GM12873 (cell line): ENCODE results near the gene CREB3.

Experiments used
- TF ChIP-seq, protein P1 (sequence below): IDR thresholded peaks from 2 replicates; pipeline ENCODE4 v1.5.1; 2012; ENCODE audit warnings: low read depth, mild to moderate bottlenecking, moderate library complexity, low read length, control low read depth; ENCODE audit not compliant: insufficient read depth; ENCODE audit errors: missing control alignments

Gene CREB3

DNA sequence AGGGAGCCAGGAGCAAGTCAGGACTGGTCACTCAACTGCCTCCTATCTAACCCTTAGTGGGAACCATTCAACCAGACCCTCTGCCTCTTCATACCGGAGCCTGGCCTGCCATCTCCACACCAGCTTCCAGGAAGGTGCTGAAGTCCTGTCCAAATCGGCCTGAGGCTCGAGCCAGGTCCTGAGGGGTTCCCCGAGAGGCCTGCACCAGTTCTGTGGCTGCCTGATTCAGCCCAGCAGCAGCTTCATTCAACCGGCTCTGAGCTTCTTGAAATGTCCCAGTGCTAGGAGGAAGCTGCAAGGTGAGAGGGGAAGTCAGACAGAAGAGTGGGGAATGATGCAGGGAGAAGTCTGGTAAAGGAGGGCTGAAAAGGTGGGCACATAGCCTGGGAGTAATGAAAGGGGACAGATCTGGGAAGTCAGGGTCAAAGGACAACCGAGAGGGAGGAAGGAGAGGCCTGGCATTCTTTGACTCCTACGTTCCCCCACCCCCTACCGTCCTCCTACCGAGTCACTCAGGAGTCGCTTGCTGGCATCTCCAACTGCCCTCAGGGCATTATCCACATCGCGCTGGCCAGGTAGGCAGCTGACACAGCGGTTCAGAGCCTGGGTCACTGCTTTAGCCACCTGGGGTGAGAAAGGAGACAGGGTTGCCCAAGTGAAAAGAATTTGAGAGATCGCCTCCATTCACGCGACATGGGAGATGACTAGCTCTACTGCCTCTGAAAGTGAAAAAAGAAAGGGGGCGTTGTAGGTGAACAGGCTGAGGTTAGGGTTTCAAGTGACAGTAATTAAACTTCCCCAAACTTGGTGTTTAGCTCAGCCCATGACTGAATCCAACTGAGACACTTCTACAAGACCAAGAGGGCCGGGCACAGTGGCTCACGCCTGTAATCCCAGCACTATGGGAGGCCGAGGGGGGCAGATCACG is 20.7 kb upstream of the CREB3 start:
- TF ChIP-seq, protein P1, sequence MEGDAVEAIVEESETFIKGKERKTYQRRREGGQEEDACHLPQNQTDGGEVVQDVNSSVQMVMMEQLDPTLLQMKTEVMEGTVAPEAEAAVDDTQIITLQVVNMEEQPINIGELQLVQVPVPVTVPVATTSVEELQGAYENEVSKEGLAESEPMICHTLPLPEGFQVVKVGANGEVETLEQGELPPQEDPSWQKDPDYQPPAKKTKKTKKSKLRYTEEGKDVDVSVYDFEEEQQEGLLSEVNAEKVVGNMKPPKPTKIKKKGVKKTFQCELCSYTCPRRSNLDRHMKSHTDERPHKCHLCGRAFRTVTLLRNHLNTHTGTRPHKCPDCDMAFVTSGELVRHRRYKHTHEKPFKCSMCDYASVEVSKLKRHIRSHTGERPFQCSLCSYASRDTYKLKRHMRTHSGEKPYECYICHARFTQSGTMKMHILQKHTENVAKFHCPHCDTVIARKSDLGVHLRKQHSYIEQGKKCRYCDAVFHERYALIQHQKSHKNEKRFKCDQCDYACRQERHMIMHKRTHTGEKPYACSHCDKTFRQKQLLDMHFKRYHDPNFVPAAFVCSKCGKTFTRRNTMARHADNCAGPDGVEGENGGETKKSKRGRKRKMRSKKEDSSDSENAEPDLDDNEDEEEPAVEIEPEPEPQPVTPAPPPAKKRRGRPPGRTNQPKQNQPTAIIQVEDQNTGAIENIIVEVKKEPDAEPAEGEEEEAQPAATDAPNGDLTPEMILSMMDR: no peak

DNA sequence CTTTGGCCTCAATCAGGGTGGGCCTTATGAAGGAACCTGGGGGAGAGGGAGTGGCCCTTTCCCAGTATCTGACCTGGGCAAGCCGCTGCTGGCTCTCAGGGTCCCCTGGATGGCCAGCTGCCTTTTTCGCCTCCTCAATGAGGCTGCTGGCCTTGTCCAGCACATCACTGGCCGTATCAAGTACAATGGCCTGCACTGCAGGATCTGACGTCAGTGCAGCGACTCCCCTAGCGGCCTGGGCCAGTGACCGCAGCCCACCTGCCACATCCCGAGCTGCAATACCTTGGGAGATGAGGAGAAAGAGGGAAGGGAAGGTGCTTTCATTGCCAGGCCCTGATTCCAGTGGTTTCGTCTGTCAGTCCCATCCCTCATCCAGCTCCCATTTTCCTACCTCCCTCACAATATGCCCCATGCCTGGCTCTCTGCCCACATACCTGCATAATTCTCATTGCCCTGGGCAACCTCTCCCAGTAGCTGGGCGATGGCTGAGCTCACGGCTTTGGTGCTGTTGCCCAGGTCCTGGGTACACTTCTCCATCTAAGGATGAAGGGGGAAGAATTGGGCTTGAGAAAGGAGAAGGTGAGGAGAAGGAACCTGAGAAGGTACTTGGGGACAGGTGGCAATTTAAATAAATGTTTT is 19.6 kb upstream of the CREB3 start:
- TF ChIP-seq, protein P1: no peak

DNA sequence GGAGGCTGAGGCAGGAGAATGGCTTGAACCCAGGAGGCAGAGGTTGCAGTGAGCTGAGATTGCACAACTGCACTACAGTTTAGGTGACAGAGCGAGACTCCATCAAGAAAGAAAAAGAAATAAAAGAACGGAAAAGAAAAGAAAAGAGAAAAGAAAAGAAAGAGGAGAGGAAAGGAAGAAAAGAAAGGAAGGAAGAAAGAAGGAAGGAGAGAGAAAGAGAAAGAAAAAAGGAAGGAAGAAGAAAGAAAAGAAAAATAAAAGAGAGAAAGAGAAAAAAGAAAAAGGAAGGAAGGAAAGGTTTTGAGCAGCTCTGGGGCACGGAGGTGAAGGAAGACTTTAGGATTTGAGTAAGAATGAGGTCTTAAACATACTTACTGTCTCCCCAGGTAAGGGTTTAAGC is 18.9 kb upstream of the CREB3 start:
- TF ChIP-seq, protein P1: no peak

DNA sequence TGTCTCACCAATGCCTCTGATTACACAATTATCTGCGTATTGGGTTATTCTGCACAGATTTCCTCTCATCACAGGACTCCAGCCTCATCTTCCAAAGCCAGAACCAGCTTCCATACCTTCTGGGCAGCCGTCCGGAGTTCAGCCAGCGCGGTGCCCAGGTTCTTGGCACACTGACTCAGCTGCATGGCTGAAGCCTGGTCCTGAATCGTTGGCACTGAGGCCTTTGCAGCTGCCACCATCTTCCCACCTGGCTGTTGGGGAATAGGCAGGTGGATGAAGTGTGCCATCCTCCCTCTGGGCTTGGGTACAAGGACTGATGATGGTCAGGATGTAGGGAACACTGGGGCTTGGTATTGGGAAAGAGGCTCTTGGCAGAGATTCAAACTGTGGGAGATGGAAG is 18.3 kb upstream of the CREB3 start:
- TF ChIP-seq, protein P1: no peak

DNA sequence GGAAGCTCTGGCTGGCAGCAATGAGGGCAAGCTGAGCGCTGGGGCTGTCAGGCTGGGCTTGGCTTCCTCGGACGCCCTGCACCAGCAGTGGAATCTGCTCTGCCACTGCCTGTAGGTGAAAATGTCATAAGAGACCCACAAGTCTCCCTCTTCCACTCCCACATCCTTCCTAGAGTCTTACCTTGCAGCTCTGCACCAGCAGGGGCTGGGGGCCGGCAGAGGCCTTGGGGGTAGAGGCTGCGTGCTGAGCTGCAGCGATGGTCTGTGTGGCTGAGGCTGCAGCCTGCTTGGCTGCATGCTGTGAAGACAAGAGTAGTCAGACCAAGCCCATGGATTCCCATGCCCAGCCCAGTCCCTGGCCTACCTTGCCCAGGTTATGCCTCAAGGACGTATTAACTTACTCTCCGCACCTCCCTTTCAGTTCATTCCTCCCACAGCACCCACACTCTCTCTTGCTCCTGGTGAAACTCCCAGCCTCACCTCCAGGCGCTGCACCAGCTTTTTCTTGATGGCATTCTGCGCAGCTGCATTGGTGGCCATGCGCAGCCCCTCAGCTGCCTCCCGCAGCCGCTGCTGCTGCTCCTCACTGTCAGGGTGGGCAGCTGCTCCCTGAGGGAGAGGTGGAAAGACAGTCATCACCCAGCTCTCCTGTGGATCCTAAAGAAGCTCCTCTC is 17.8 kb upstream of the CREB3 start:
- TF ChIP-seq, protein P1: no peak

DNA sequence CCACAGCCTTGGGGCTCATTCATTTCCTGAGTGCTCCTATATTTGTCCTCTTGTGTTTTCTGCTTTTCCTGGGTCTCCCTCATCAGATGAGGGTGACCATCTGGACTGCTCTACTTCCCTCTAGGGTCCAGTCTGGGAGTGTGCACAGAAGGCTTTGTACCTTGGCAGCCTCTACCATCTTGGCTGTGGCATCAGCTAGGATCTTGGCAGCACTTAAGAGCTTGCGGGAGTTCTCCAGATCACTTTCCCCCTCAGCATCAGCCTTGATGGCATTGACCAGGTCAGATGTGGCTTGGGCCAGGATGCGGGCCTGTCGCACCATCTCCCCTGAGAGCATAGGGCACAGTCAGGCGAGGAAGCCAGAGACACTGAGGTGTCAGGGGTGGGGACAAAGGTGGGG is 16.2 kb upstream of the CREB3 start:
- TF ChIP-seq, protein P1: no peak
